ENCODE measurements around the gene USP17L17. TPM values are rescaled to one million over a fixed set of nuclear protein-coding genes. Genes with fewer than 3 reads are reported as not detected.
"Not testable (repeated sequence)": the region's sequence is repeated elsewhere in the genome, so short reads cannot be mapped to it uniquely, and the experiment has no call there.

Gene USP17L17
- not detected for total RNA-seq

- H3K27ac Mint-ChIP-seq; H3K9me3 Mint-ChIP-seq (ENCODE audit: insufficient read depth); POLR2A ChIA-PET; H3K27me3 Mint-ChIP-seq (ENCODE audit: low read depth); H3K36me3 Mint-ChIP-seq (ENCODE audit: low read depth); H3K4me1 Mint-ChIP-seq (ENCODE audit: low read depth); H3K4me3 Mint-ChIP-seq; DNase-seq; ATAC-seq; CTCF ChIA-PET: not testable (repeated sequence)
Measured at GRCh38 chr4:9243579-9243978, at the start of gene USP17L17. USP17L17 (plus strand) TSS chr4:9243879; CDS start chr4:9243879, 0 bp downstream.

- DNase-seq; ATAC-seq; H3K27ac Mint-ChIP-seq; H3K4me1 Mint-ChIP-seq (ENCODE audit: low read depth); H3K4me3 Mint-ChIP-seq; H3K9me3 Mint-ChIP-seq (ENCODE audit: insufficient read depth); H3K36me3 Mint-ChIP-seq (ENCODE audit: low read depth); POLR2A ChIA-PET; CTCF ChIA-PET; H3K27me3 Mint-ChIP-seq (ENCODE audit: low read depth): not testable (repeated sequence)
Measured at GRCh38 chr4:9210357-9210756, 33.3 kb upstream of the USP17L17 start, which contains the start of gene USP17L10. USP17L10 (plus strand) TSS chr4:9210657; CDS start chr4:9210657, 0 bp downstream.

GRCh38 chr4:9214701-9215100 is 29.0 kb upstream of the USP17L17 start:
- H3K27ac Mint-ChIP-seq; H3K27me3 Mint-ChIP-seq (ENCODE audit: low read depth); ATAC-seq; H3K4me1 Mint-ChIP-seq (ENCODE audit: low read depth); H3K4me3 Mint-ChIP-seq; CTCF ChIA-PET; POLR2A ChIA-PET; H3K36me3 Mint-ChIP-seq (ENCODE audit: low read depth); DNase-seq; H3K9me3 Mint-ChIP-seq (ENCODE audit: insufficient read depth): not testable (repeated sequence)

GRCh38 chr4:9215105-9215504 is 28.6 kb upstream of the USP17L17 start, which contains the start of gene USP17L11:
USP17L11 (plus strand) TSS chr4:9215405; CDS start chr4:9215405, 0 bp downstream.
- H3K27ac Mint-ChIP-seq; H3K4me1 Mint-ChIP-seq (ENCODE audit: low read depth); POLR2A ChIA-PET; ATAC-seq; H3K36me3 Mint-ChIP-seq (ENCODE audit: low read depth); H3K9me3 Mint-ChIP-seq (ENCODE audit: insufficient read depth); H3K27me3 Mint-ChIP-seq (ENCODE audit: low read depth); CTCF ChIA-PET; DNase-seq; H3K4me3 Mint-ChIP-seq: not testable (repeated sequence)

GRCh38 chr4:9219852-9220251 is 23.8 kb upstream of the USP17L17 start, which contains the start of gene USP17L12:
USP17L12 (plus strand) TSS chr4:9220152; CDS start chr4:9220152, 0 bp downstream.
- ATAC-seq; H3K36me3 Mint-ChIP-seq (ENCODE audit: low read depth); H3K27ac Mint-ChIP-seq; H3K9me3 Mint-ChIP-seq (ENCODE audit: insufficient read depth); DNase-seq; H3K4me1 Mint-ChIP-seq (ENCODE audit: low read depth); H3K27me3 Mint-ChIP-seq (ENCODE audit: low read depth); H3K4me3 Mint-ChIP-seq; CTCF ChIA-PET; POLR2A ChIA-PET: not testable (repeated sequence)

GRCh38 chr4:9224596-9224995 is 19.1 kb upstream of the USP17L17 start, which contains the start of gene USP17L13:
USP17L13 (plus strand) TSS chr4:9224896; CDS start chr4:9224896, 0 bp downstream.
- H3K27me3 Mint-ChIP-seq (ENCODE audit: low read depth); H3K27ac Mint-ChIP-seq; CTCF ChIA-PET: not testable (repeated sequence)

GRCh38 chr4:9230249-9230648 is 13.4 kb upstream of the USP17L17 start:
- ATAC-seq; H3K36me3 Mint-ChIP-seq (ENCODE audit: low read depth); CTCF ChIA-PET; H3K27me3 Mint-ChIP-seq (ENCODE audit: low read depth); H3K4me3 Mint-ChIP-seq; H3K27ac Mint-ChIP-seq; POLR2A ChIA-PET; H3K4me1 Mint-ChIP-seq (ENCODE audit: low read depth); DNase-seq; H3K9me3 Mint-ChIP-seq (ENCODE audit: insufficient read depth): not testable (repeated sequence)

More at GRCh38 chr4:9224596-9224995, 19.1 kb upstream of the USP17L17 start, which contains the start of gene USP17L13:
- H3K9me3 Mint-ChIP-seq (ENCODE audit: insufficient read depth); ATAC-seq; DNase-seq; H3K4me3 Mint-ChIP-seq; H3K4me1 Mint-ChIP-seq (ENCODE audit: low read depth); H3K36me3 Mint-ChIP-seq (ENCODE audit: low read depth); POLR2A ChIA-PET: not testable (repeated sequence)

- H3K4me1 Mint-ChIP-seq (ENCODE audit: low read depth); CTCF ChIA-PET; H3K4me3 Mint-ChIP-seq; H3K27me3 Mint-ChIP-seq (ENCODE audit: low read depth); POLR2A ChIA-PET; ATAC-seq; DNase-seq; H3K9me3 Mint-ChIP-seq (ENCODE audit: insufficient read depth); H3K36me3 Mint-ChIP-seq (ENCODE audit: low read depth); H3K27ac Mint-ChIP-seq: not testable (repeated sequence)
Measured at GRCh38 chr4:9234085-9234484, 9.6 kb upstream of the USP17L17 start, which contains the start of gene USP17L15. USP17L15 (plus strand) TSS chr4:9234385; CDS start chr4:9234385, 0 bp downstream.

- H3K36me3 Mint-ChIP-seq (ENCODE audit: low read depth); ATAC-seq; H3K27ac Mint-ChIP-seq; DNase-seq; H3K4me1 Mint-ChIP-seq (ENCODE audit: low read depth); H3K27me3 Mint-ChIP-seq (ENCODE audit: low read depth); CTCF ChIA-PET; H3K9me3 Mint-ChIP-seq (ENCODE audit: insufficient read depth); POLR2A ChIA-PET; H3K4me3 Mint-ChIP-seq: not testable (repeated sequence)
Measured at GRCh38 chr4:9238461-9238860, 5.2 kb upstream of the USP17L17 start.

- H3K27ac Mint-ChIP-seq; H3K27me3 Mint-ChIP-seq (ENCODE audit: low read depth); H3K4me1 Mint-ChIP-seq (ENCODE audit: low read depth); POLR2A ChIA-PET; CTCF ChIA-PET; ATAC-seq; H3K36me3 Mint-ChIP-seq (ENCODE audit: low read depth); H3K4me3 Mint-ChIP-seq; H3K9me3 Mint-ChIP-seq (ENCODE audit: insufficient read depth): not testable (repeated sequence)
- DNase-seq = peak; percentile 14
Measured at GRCh38 chr4:9247953-9248680, 4.4 kb downstream of the USP17L17 start, which contains the start of gene USP17L18. USP17L18 (plus strand) TSS chr4:9248630; CDS start chr4:9248630, 0 bp downstream.

GRCh38 chr4:9253078-9253477 is 9.4 kb downstream of the USP17L17 start, which contains the start of gene USP17L19:
USP17L19 (plus strand) TSS chr4:9253378; CDS start chr4:9253378, 0 bp downstream.
- H3K4me1 Mint-ChIP-seq (ENCODE audit: low read depth); H3K4me3 Mint-ChIP-seq; ATAC-seq; POLR2A ChIA-PET; H3K9me3 Mint-ChIP-seq (ENCODE audit: insufficient read depth); DNase-seq; H3K27me3 Mint-ChIP-seq (ENCODE audit: low read depth); H3K27ac Mint-ChIP-seq; CTCF ChIA-PET; H3K36me3 Mint-ChIP-seq (ENCODE audit: low read depth): not testable (repeated sequence)

- CTCF ChIA-PET; ATAC-seq; H3K36me3 Mint-ChIP-seq (ENCODE audit: low read depth); H3K4me3 Mint-ChIP-seq; H3K27me3 Mint-ChIP-seq (ENCODE audit: low read depth); H3K27ac Mint-ChIP-seq; POLR2A ChIA-PET; DNase-seq; H3K9me3 Mint-ChIP-seq (ENCODE audit: insufficient read depth); H3K4me1 Mint-ChIP-seq (ENCODE audit: low read depth): not testable (repeated sequence)
Measured at GRCh38 chr4:9257824-9258223, 14.1 kb downstream of the USP17L17 start, which contains the start of gene USP17L20. USP17L20 (plus strand) TSS chr4:9258124; CDS start chr4:9258124, 0 bp downstream.
